ENCODE measurements around the gene NT5E.

The NT5E gene

GRCh38 chr6:85453052-85453451, 3.2 kb downstream of the NT5E start:
- ChIA-PET CTCF (interaction anchor here (0.5 kb wide), 1 partner anchor 13 kb away, joined by 10 read pairs; no protein-coding TSS in a partner anchor), POLR2A (no interaction called here)
- TF ChIP-seq FOXM1 (IDR thresholded peaks at IDR 0.05; ENCODE audit: borderline replicate concordance) (no peak), LEF1 (IDR thresholded peaks at IDR 0.05; ENCODE audit: borderline replicate concordance) (no peak), SP1 (IDR thresholded peaks at IDR 0.05) (no peak), BHLHE40 (IDR thresholded peaks at IDR 0.05; ENCODE audit: borderline replicate concordance) (no peak), FOXA1 (IDR thresholded peaks at IDR 0.05) (no peak), CTBP1 (IDR thresholded peaks at IDR 0.05; ENCODE audit: borderline replicate concordance) (no peak), TARDBP (IDR thresholded peaks at IDR 0.05) (no peak), ELF4 (IDR thresholded peaks at IDR 0.05) (no peak), SUZ12 (IDR thresholded peaks at IDR 0.05) (no peak), FOXK2 (IDR thresholded peaks at IDR 0.05) (no peak), ARNT (IDR thresholded peaks at IDR 0.05) (no peak), NFRKB (IDR thresholded peaks at IDR 0.05) (no peak), L3MBTL2 (conservative IDR thresholded peaks at IDR 0.05) (no peak)

GRCh38 chr6:85453490-85453889, 3.6 kb downstream of the NT5E start:
- ChIA-PET CTCF (interaction anchor here (0.5 kb wide), 1 partner anchor 13 kb away, joined by 10 read pairs; no protein-coding TSS in a partner anchor), POLR2A (no interaction called here)
- TF ChIP-seq FOXA1 (IDR thresholded peaks at IDR 0.05) (no peak), SP1 (IDR thresholded peaks at IDR 0.05) (no peak), BHLHE40 (IDR thresholded peaks at IDR 0.05; ENCODE audit: borderline replicate concordance) (no peak)
- no peak for DNase-seq (ENCODE audit: extremely low spot score)

More at GRCh38 chr6:85453052-85453451, 3.2 kb downstream of the NT5E start:
- no peak for DNase-seq (ENCODE audit: extremely low spot score)

- CTCF ChIA-PET = no interaction called here
- no peak for DNase-seq (ENCODE audit: extremely low spot score)
- TF ChIP-seq TARDBP (IDR thresholded peaks at IDR 0.05) (no peak), FOXA1 (IDR thresholded peaks at IDR 0.05) (no peak), ARNT (IDR thresholded peaks at IDR 0.05) (no peak), BHLHE40 (IDR thresholded peaks at IDR 0.05; ENCODE audit: borderline replicate concordance) (no peak), HDGF (IDR thresholded peaks at IDR 0.05; ENCODE audit: borderline replicate concordance) (no peak), LEF1 (IDR thresholded peaks at IDR 0.05; ENCODE audit: borderline replicate concordance) (no peak), SUZ12 (IDR thresholded peaks at IDR 0.05) (no peak), CTBP1 (IDR thresholded peaks at IDR 0.05; ENCODE audit: borderline replicate concordance) (no peak), ELF4 (IDR thresholded peaks at IDR 0.05) (no peak), NFRKB (IDR thresholded peaks at IDR 0.05) (no peak), PKNOX1 (IDR thresholded peaks at IDR 0.05) (no peak)
- POLR2A ChIA-PET = no interaction called here
These were observed 5.7 kb downstream of the NT5E start for GRCh38 chr6:85455471-85456026.

GRCh38 chr6:85456782-85457181, 6.9 kb downstream of the NT5E start:
- CTCF ChIA-PET = no interaction called here
- POLR2A ChIA-PET = no interaction called here
- no peak for TF ChIP-seq NFRKB (IDR thresholded peaks at IDR 0.05)
- no peak for TF ChIP-seq FOXA1 (IDR thresholded peaks at IDR 0.05)
- TF ChIP-seq FOXK2 (IDR thresholded peaks at IDR 0.05) = no peak
- TF ChIP-seq SP1 (IDR thresholded peaks at IDR 0.05) = no peak
- no peak for DNase-seq (ENCODE audit: extremely low spot score)

GRCh38 chr6:85458184-85458583, 8.3 kb downstream of the NT5E start:
- DNase-seq (ENCODE audit: extremely low spot score) = no peak
- CTCF ChIA-PET = interaction anchor here (0.7 kb wide), 1 partner anchor 9 kb away, joined by 3 read pairs; the partner anchor contains the start of gene NT5E
- POLR2A ChIA-PET = no interaction called here
- TF ChIP-seq TARDBP (IDR thresholded peaks at IDR 0.05) (no peak), BHLHE40 (IDR thresholded peaks at IDR 0.05; ENCODE audit: borderline replicate concordance) (no peak), ZNF384 (IDR thresholded peaks at IDR 0.05) (no peak), CTBP1 (IDR thresholded peaks at IDR 0.05; ENCODE audit: borderline replicate concordance) (no peak), FOXK2 (IDR thresholded peaks at IDR 0.05) (no peak), FOXA1 (IDR thresholded peaks at IDR 0.05) (no peak), FOXM1 (IDR thresholded peaks at IDR 0.05; ENCODE audit: borderline replicate concordance) (no peak), SP1 (IDR thresholded peaks at IDR 0.05) (no peak), SUZ12 (IDR thresholded peaks at IDR 0.05) (no peak), ELF4 (IDR thresholded peaks at IDR 0.05) (no peak), LEF1 (IDR thresholded peaks at IDR 0.05; ENCODE audit: borderline replicate concordance) (no peak), HDGF (IDR thresholded peaks at IDR 0.05; ENCODE audit: borderline replicate concordance) (no peak), L3MBTL2 (conservative IDR thresholded peaks at IDR 0.05) (no peak), ARNT (IDR thresholded peaks at IDR 0.05) (no peak), NFRKB (IDR thresholded peaks at IDR 0.05) (no peak), PKNOX1 (IDR thresholded peaks at IDR 0.05) (no peak)

- no peak for DNase-seq (ENCODE audit: extremely low spot score)
- POLR2A ChIA-PET = no interaction called here
- CTCF ChIA-PET = no interaction called here
- TF ChIP-seq ZNF384 (IDR thresholded peaks at IDR 0.05) = no peak
These were observed 8.9 kb downstream of the NT5E start for GRCh38 chr6:85458782-85459181.

GRCh38 chr6:85459224-85459901, 9.5 kb downstream of the NT5E start:
- POLR2A ChIA-PET = interaction anchor here (0.7 kb wide), 1 partner anchor 10 kb away, joined by 3 read pairs; the partner anchor contains the start of gene NT5E
- CTCF ChIA-PET = interaction anchor here (0.6 kb wide), 1 partner anchor 16 kb away, joined by 3 read pairs; no protein-coding TSS in a partner anchor
- TF ChIP-seq ZNF384 (IDR thresholded peaks at IDR 0.05) = no peak
- TF ChIP-seq L3MBTL2 (conservative IDR thresholded peaks at IDR 0.05) = no peak
- TF ChIP-seq ELF4 (IDR thresholded peaks at IDR 0.05) = no peak
- no peak for TF ChIP-seq LEF1 (IDR thresholded peaks at IDR 0.05; ENCODE audit: borderline replicate concordance)
- TF ChIP-seq FOXM1 (IDR thresholded peaks at IDR 0.05; ENCODE audit: borderline replicate concordance) = no peak
- DNase-seq (ENCODE audit: extremely low spot score) = no peak
